Stimulated activated CD8-positive, alpha-beta memory T cell treated with anti-CD3 and anti-CD28 coated beads, Interleukin-4, amount 100 ng/mL, for 4 hours (primary cell): Measurements from ENCODE around the gene ARID3C.

Source experiments
- DNase-seq, 2 donors: peaks; one replicate each; pipeline ENCODE4 v3.0.0-alpha.2; 2020; ENCODE audit warnings: low read depth in 2 of 2, low spot score in 1 of 2

Gene ARID3C

DNA sequence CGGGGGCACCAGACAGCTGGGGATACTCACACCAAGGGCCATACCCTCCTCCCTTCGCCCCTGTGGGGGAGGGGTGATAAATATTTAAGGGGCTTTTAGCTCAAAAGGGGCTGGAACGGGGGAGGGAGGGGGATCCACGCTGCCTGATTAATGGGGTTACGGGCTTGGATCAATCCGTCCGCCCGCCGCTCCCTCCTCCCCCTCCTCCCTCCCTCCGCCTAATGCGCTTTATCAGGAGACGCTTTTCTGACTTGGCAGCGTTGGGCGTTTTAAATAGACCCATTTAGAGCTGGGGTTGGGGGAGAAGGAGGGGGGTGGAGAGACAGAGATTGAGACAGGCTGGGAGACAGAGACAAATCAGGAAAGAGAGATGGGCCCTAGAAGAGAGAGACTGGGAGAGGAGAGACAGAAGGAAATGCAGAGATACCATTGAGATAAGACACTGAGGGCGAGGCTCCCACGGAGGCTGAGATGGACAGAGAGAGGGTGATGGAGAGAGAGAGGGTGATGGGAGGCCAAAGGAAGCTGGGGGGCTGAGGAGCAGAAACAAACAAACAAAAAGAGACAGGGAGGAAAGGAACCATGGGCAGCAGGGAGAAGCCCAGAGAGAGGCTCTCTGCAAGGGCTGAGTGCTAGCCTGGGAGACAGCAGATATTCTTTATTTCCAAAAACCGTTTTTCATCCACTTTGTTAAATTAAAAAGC is 49.6 kb downstream of the ARID3C start:
- DNase-seq, result no peak

GRCh38 chr9:34578241-34579103 is 50.4 kb downstream of the ARID3C start:
- no peak for DNase-seq

DNA sequence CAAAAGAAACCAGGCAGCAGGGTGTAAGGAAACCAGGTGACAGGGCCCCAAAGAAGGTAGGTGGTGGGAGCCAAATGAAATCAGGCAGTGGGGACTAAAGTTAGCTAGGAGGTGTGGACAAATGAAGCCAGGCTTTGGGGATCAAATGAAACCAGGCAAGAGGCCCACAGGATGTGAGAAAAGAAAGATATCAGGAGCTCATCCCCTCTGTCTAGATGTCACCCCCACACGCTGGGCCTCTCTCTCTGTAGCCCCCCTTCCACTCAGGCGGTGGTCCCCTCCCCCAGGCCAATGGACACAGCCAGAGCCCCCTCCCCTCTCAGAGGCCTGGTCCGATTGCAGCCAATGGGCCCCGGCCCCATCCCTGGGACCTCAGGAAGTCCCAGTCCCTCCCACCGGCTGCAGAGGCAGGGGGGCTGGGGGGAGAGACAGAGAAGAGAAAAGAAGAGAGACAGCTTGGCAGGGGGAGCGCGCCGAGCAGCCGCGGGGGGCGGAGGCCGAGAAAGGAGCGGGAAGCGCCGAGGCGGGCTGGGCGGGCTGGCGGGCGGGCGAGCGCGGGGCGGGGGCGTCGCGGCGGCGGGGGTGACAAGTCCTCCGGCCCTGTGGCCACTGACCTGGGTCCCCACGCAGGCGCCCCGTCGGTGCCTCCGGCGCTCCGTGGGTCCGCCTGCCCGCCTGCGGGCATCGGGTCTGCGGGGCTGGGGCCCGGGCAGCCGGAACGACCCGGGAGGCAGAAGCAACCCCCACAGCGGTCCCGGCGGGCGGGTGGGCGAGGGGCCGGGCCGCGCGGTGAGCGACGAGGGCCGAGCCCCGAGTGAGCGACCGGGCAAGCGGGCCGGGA is 51.2 kb downstream of the ARID3C start:
- DNase-seq, result no peak

DNA sequence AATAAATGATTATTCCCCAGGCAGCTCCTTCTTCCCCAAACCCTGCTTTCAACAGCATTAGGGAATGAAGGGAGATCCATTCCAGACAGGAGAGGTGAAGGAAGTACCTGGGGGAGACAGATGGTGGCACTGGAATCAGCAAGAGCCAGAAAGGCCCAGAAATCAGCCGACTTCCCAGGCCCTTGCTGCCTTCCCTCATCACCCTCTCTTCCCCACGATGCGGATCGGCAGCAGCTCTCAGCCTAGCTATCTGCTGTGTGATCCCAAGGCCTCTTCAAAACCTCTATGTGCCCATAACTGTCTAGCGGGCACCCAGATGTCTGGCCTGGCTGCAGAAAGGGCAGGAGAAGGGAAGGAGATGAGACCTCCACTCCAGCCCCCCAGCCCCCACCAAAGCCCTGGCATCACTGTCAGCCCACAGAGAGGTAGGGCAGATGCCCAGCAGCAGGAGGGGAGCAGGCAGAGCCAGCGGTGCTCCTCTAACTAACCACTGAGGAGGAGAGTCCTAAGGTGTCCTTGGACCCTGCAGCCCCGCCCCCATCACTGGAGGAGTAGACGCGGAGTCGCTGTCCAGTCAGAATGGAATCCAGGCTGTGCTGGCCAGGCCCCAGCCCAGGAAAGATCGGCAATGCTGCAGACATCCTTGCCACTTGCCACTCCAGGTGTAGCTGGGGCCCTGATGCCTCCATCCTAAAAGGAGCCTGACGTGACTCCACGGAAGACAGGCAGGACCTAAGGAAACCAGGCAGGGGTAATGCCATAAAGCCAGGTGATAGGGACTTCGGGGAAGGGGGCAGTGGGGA is 52.1 kb downstream of the ARID3C start:
- no peak for DNase-seq

GRCh38 chr9:34575862-34576596 is 52.8 kb downstream of the ARID3C start:
- DNase-seq, result no peak

GRCh38 chr9:34575241-34575640 is 53.6 kb downstream of the ARID3C start:
- DNase-seq, result no peak

DNA sequence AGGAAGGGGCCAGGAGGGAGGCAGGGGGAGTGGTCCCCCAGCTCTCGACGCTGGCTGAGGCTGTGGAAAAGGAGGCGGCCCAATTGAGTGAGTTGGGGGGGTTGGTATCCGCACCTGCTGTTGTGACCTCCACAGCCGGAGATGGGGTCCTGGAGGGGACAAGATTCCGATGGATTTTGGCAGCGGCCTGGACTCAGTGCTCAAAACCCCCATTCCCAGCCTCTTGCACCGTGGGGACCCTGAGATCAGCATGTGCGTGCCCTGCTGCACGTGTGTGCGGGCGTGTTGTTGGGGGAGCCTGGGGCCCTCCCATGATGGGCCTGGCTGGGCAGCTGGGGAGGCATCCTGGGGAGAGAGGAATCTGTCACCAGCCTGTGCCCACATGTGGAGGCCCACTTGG is 54.3 kb downstream of the ARID3C start:
- no peak for DNase-seq

- DNase-seq, result no peak
Observed at GRCh38 chr9:34573599-34574325, 55.1 kb downstream of the ARID3C start.

GRCh38 chr9:34572628-34573027 is 56.2 kb downstream of the ARID3C start:
- DNase-seq, result no peak

DNA sequence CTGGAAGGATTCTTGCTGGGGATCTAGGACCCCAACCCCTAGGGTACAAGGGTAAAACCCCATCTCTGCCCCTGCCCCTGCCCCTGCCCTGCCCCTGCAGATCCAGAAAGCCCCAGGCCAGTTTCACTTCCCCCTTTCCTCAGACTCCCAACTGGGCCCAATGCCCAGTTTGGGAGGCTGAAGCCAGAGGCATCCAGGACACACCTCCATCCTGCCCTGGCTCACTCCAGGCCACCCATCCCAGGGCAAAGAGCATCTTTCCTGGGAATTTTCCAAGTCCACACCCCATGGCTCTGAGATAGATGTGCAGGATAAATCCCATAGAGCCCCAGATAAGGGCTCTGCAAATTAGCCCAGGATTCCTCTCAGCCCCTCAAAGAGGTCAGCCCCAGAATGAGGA is 56.8 kb downstream of the ARID3C start:
- no peak for DNase-seq

- DNase-seq, result no peak
Observed at GRCh38 chr9:34571481-34571810, 57.4 kb downstream of the ARID3C start.
